HG03064 (cell line): ENCODE data around the gene MLLT6.

Experiments used
- ATAC-seq: cut with Tn5 transposase; IDR thresholded peaks from one replicate; pipeline ENCODE4 v1.9.1; 2021; ENCODE audit warnings: low read depth; ENCODE audit not compliant: unreplicated experiment

Gene MLLT6

DNA sequence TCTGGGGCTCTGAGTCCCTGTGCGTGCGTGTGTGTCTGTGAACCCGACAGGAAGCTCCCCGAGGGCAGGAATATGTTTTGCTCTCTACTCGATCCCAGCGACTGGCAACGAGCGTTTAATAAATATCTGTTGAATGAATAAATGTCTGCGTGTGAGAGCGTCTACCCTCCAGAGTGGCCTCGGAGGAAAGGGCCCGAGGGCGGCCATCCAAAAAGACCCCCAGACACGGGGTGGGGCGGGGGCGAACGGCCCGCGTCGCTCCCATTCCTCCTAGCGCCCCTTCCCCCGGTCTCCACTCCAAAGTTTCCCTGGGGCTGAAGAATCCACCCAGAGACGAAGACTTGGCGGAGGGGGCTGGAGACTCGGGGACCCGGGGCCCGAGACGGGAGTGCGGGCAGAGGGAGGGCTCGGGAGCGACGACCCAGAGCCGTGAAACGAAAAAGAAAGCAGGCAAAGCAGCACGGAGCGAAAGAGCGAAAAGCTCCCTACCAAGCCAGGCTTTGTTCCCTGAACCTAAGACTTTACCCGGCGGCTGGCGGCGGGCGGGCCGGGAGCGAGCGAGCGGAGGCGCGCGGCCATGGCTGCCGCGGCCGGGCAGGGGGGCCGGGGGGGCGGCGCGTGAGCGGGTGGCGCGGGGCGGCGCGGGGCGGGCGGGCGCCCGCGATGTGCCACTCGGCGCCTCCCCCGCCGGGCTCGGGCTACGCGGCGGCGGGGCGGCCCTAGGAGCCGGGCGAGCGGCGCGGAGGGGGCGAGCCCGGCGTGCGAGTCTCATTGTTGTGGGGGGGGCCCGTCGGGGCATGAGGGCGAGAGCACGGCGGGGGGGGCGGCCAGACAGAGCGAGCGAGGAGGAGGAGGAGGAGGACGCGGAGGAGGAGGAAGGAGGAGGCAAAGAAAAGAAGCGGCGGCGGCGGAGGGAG, at the start of gene MLLT6:
TSS of gene MLLT6 (plus strand) at position 668 of the 917 bp plus-strand sequence. CDS start 360 bp downstream, outside the sequence.
- no peak for ATAC-seq

DNA sequence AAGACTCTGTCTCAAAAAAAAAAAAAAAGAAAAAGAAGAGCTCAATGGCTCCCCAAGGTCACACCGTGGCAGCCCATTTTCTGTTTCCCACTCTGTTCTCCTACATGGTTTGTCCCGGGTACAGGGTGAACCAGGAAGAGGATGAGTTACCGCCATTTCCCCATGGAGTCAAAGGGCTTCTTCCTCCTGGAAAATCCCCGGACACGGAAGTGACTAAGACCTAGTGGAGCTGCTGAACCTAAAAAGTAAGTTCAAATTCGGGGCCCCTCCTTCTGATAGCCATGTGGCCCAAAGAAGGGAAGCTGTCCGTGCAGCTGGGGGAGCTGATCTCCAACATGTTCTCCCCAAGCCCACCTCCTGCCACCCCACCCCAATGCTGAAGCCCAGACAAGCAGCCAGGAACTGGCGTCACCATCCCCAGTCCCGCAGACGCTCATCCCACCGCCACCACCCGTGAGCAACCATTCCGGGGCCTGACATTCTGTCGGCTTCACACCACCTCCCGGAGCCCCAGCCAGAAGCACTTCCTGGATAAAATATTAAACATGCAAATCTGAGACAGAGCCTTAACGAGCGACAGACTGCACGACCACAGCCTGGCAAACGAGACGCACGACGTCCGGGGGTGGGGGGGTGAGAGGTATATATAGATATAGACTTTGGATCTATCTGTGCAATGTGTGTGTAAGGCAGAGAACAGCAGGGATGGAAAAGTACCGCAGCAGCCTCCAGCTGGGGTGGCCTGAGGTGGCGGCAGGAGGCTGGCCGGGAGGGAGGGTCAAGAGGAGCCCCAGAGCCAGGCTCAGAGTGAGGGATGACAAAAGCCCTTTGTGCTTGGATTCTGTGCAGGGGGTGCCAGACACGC, 47.9 kb upstream of the MLLT6 start:
- no peak for ATAC-seq

DNA sequence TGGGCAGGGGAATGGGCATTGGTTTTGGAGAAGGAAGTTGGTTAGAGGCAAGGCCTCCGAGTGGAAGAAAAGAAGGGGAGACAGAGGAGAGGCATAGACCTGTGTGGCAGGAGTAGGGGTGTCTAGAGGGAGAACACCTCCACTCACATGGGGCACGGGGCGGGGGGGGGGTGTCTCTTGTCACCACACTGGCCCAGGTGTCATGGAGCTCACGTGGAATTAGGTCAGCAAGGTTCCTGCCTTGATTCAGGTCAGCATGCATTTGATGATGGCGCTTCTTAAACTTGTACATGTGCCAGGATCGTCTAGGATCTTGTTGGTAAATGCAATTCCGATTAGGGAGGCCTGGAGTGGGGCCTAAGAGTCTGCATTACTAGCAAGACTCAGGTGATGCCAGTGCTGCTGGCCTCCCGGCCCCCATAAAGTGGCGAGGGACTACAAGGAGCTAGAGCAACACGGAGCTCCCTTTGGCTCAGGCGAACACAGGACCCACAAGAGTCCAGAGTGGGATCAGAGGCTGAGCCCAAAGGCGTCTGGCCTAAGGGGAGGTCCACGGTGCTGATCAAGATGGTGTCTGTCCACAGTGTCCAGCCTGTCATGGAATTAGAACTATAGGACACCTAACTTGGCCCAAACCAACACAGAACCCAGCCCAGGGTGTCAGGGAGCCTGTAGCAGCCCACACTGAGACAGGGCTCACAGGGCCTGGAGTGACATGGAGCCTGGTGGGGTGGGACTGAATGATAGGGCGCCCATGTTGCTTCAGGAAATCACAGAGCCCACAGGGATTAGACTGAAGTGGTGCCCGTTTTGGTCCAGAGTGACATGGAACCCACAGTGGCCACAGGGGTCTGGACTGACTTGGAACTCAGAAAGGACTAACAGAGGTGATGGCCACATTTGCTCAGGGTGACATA, 47.0 kb upstream of the MLLT6 start:
- no peak for ATAC-seq

DNA sequence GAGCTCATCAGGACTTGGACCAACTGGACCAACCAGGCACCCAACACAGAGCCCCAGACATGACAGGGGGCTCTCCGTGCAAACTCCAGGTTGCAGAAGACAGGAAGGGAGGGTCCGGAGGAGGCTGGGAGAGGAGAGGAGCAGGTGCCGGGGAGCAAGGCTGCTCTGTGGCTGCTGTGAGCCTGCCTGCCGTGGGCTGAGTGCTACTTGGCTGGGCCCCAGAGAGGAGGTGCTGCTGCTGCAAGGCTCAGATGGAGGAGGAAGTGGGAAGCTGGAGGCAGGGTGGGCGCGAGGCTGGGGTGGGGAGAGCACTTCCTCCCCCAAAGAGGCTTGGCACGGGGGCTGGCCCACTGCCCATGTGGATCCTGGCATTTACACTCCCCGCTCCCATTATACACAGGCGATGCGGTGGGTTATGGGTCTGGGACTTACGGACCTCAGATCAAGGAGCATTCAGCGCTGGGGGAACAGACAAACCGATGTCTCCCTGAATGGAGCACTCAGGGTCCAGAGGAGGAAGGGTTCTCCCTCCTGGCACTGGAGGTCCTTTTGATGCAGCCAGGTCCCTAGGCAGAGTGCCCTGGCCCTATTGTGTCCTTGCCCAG, 46.2 kb upstream of the MLLT6 start:
- ATAC-seq = no peak

DNA sequence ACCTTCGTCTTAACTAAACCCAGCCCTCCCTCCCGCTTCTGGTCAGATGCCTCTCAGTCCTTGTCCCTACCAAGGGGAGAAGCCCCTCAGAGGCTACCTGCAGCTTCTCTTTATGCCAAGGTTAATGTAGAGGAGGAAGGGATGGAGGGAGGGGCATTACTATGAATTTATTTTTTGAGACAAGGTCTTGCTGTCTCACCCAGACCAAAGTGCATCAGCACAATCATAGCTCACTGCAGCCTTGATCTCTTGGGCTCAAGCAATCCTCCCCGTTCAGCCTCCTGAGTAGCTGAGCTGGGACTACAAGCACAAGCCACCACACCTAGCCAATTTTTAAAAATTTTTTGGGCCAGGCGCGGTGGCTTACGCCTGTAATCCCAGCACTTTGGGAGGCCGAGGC, 45.7 kb upstream of the MLLT6 start:
- ATAC-seq = no peak

DNA sequence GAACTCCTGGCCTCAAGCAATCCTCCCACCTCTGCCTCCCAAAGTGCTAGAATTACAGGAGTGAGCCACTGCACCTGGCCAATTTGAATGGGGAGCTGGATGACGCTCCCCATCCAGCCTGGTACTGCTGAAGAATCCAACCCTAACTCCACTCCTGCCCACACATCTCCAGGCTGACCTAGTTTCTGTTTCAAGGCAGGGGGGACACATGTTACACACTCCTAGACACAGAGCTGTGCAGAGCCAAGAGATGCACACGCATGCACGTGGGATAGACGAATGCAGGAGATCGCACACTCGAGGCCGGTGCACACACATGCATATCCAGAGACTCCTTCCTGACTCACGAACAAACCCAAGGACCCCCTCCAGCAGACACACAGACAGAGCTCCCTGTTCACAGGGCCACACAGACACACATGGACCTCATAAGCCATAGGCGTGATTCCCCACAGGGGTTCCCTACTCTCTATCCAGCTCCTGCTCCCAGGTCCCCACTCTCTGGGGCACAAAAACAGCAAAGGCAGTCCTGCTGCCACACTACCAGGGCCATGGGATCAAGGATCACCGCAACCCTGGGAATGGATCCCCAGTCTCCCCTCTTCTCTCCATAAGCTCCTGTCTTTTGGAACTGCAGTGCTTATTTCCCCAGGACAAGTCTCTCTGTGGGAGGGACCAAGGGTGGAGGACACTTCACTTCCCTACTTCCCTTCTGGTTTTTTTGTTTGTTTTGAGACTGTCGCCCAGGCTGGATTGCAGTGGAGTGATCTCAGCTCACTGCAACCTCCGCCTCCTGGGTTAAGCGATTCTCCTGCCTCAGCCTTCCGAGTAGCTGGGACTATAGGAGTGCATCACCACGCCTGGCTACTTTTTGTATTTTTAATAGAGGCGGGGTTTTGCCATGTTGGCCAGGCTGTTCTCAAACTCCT, 44.7 kb upstream of the MLLT6 start:
- no peak for ATAC-seq

DNA sequence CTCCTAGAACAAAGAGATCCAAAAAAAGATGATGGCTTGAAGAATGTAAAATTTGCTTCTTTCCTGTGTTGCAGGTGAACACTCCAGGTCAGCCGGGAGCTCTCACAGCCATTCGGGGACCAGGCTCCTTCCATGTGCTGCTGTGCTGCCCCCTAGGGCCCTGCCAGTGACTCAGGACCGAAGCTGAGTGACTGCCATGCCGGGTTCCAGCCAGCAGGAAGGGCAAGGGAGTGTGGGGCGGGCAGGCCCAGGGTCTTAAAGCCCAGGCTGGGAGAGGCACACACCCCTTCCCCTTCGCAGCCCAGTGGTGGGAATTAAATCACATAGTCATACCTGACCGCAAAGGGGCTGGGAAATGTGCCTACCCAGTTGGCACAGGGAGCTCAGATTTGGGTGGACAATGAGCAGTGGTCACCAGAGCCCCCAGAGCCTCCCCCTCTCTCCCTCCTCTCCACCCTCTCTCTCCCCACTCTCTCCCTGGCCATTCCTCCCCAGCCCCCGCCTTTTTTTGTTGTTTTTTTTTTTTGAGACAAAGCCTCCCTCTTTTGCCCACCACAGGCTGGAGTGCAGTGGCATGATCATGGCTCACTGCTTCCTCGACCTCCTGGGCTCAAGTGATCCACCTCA, 41.8 kb upstream of the MLLT6 start:
- no peak for ATAC-seq

DNA sequence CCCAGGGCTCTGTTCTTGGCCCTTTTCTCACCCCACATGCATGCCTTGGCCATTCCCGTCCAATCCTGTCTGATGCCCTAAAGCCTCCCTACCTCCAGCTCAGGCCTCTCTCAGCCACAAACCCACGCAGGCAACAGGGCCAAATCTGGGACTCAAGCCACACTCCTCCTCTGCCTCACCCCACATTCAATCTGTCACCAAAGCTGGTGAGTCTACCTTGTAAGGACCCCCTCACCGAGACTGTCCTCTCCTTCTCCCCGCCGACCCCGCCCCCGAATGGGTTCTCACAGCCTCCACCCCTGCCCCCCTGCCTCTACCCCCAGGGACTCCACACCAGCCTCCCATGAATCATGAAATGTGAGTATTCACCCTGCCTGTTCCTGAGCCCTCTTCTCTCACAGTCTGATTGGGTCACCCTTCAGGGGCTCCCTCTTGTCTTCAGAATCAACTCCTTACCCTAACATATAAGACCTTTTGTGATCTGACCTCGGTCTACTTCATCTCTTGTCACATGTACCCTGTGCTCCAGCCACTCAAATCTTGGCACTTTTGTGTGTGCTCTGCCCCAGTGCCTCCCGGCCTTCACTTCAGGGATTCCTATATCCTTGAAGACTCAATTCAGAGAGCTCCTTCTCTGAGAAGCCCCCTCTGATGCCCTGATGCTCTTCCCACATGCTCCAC, 41.0 kb upstream of the MLLT6 start:
- ATAC-seq = no peak

DNA sequence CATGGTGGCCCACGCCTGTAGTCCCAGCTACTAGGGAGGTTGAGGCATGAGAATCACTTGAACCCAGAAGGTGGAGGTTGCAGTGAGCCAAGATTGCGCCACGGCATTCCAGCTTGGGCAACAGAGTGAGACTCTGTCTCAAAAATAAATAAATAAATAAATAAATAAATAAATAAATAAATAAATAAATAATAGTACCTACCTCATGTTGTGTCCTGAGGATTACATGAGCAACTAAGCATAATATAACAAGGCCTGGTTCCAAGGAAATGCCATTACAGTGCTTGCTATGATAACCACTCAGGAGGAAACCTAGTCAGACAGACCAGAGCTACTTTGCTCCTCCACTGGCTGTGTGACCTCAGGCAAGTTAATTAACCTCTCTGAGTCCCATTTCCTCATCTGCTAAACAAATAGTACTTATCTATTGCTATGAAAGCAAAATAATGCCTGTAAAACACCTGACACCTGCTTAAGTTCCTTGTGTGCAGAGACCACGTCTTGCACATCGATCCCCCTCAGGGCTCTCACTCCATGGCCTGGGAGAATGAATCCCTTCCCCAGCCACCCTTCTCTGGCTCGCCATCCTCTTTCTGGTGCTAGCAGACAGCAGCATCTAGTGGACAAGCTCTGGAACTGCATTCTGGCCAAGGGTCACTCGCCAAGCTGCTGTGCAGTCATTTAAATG, 37.8 kb upstream of the MLLT6 start:
- ATAC-seq = no peak

DNA sequence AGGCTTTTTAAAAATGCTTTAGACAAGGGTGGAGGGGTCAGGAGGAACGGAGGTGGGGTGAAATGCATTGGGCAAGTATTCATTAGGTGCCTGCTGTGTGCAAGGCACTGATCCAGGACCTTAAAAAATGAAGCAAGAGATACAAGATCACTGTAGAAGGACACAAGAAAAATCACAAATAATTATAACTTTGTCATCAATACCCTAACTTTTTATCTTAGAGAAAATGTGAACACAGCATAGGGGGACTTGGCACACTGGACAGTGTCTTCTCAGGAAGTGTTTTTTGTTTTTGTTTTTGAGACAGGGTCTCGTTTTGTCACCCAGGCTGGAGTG, 37.3 kb upstream of the MLLT6 start:
- ATAC-seq = no peak

DNA sequence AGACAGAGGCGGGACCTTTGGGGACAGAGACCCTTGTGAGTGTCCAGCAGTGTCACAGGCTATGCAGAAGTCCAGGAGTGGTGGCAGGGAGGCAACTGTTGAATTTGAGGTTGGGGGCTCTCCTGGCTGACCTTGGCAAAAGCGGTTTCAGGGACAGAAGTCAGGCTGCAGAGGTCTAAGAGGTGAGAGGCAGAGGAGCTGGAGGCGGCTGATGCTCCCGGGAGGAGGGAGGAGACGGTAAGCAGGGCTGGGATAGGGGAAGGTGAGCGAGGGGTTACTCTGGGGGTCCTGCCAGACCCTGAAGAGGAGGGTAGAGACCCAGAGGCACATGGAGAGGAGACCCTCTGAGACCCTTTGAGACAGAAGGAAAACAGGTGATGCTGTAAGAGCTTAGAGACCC, 35.6 kb upstream of the MLLT6 start:
- ATAC-seq = no peak

DNA sequence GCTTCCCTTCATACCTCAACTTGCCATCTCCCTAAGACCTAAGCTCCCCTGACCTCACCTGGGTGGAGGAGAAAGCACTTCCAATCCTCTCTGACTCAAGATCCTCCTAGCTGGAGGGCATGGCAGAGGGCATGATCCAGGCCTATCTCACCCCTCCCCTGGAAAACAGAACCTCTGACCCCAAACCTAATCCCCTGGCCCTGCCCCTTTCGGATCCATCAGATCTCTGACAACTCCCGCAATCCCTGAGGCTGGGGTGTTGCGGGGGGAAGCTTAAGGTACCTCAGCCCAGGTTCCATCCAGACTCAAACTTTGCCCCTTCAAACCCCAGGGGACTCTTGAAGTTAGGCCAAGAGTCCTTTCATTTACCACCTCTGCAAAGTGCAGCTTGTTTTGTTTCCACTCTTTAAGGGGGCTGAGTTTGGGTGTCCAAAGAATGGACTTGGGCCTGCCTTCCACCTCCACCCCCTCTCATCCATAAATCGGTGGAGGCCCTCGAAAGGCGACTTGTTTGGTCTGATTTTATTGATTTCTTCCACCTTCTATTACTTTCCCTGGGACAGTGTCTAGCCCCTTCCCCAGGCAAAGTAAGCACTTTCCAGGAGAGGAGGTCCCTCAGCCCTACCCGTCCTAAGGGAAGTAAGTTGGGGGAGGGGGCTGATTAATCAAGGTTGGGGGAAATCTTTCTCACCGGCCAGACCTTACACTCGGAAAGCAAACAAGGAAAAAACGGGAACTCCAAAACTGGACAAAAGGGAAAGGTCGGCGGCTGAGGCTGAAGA, 32.9 kb upstream of the MLLT6 start:
- no peak for ATAC-seq

DNA sequence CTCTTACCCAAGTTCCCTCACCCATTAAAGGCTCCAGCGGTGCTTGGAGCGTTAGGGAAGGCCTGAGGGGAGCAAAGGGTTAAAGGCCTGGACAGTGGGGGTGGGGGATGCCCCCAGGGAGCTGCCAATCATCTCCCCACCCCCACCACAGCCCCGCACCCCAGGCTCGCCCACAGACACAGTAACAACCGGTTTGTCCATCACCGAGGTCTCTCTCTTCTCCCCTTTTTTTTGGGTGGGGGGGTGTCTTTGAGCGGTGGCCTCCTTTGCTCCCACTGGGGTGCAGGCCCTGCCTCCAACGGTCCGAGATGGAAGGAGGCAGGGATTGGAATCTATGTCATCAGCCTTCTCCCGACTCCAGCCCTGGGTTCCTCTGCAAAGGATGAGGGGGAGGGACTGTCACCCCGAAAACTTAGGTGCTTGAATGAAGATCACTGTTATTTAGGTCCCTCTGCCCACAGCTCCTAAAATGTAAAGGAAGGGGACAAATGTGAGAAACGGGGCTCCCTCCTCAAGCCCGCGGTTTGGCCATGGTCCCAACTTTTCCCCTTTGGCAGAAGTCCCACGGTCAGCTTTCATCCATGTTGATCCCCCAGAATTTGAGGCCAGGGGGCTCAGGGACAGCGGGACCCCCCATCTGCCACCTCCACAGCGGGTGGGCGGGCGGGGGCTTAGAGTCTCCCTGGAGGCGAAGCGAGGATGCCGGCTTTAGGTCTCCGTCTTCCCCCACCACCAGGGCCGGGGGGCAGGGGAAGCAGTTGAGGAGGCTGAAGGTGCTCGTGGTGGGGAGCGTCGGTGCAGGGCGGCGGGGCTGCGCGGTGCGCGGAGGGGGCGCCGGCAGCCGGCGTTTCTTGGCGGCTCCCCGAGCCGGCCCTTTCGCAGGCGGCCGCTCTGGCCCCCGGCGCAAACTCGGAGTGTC, 32.0 kb upstream of the MLLT6 start:
- ATAC-seq = no peak

DNA sequence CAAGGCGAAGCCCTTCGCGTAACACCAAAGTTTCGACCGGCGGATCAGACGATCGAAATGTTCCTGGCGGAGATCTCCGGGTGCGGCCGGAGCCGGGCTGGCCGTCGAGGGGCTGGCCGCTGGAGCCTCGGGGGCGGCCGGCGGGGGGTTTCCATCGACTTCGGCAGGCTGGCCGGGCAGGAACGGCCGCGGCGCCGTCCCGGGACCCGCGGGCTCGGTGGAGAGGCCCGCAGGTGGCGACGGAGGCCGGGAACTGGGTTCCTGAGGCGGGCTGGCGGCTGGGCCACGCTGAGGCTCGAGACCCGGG, 31.4 kb upstream of the MLLT6 start:
- ATAC-seq = no peak

DNA sequence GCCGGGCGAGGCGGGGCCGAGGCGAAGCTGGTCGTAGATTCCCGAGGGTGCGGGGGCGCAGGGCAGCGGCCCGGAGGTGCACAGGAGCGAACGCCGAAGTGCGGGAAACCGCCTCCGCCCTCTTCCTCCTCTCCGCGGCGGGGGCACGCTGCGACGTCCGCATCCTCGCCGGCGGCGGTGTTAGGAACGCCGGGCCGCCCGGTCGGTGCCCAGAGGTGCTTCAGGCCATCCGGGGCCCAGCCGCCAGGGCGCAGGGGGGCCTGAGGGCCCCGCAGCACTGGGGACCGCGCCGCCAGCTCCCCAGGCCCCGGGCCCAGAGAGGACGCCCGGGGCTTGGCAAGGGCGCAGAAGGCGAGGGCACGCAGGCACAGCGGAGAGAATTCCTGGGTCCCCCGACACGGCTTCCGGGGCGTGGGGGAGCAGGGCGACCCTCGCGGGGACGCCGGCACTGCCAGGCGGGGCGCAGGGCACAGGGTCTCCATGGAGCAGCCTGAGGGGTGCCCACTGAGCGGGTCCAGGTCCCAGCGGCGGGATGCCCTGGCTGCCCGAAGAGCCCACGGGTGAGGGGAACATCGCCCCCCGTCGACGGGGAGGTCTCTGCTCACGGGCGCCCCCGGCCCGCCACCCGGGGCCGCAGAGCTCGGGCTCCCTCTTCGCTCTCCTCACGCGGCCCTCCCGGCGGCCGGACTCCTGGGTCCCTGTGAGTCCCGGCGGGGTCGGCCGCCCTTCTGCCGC, 30.9 kb upstream of the MLLT6 start:
- no peak for ATAC-seq
